HG03575 (cell line): ENCODE data around the gene KIF20A.
"Not testable (repeated sequence)": the region's sequence is repeated elsewhere in the genome, so short reads cannot be mapped to it uniquely, and the experiment has no call there.

Source experiments
- ATAC-seq: cut with Tn5 transposase; IDR thresholded peaks from one replicate; pipeline ENCODE4 v1.9.1; 2021; ENCODE audit not compliant: unreplicated experiment, insufficient number of reproducible peaks, low FRiP score; ENCODE audit errors: extremely low read depth

The KIF20A gene

GRCh38 chr5:138180183-138180782, 1.4 kb downstream of the KIF20A start:
- ATAC-seq, result no peak

GRCh38 chr5:138180841-138181240, 1.9 kb downstream of the KIF20A start:
- ATAC-seq, result no peak

- no peak for ATAC-seq
Observed at GRCh38 chr5:138182808-138183207, 3.9 kb downstream of the KIF20A start.

- ATAC-seq, result no peak
Observed at GRCh38 chr5:138186002-138186447, 7.1 kb downstream of the KIF20A start.

GRCh38 chr5:138188626-138189025, 9.7 kb downstream of the KIF20A start:
- no peak for ATAC-seq

GRCh38 chr5:138192826-138193225, 13.9 kb downstream of the KIF20A start:
- ATAC-seq, result no peak

- ATAC-seq, result not testable (repeated sequence)
Observed at GRCh38 chr5:138193859-138194258, 14.9 kb downstream of the KIF20A start.

- no peak for ATAC-seq
Observed at GRCh38 chr5:138210985-138211384, 32.1 kb downstream of the KIF20A start.

- peak; percentile 9 for ATAC-seq
Observed at GRCh38 chr5:138212828-138213160, 33.9 kb downstream of the KIF20A start.

GRCh38 chr5:138213161-138214029, 34.5 kb downstream of the KIF20A start, which contains the start of gene CDC23:
CDC23 (minus strand) TSS chr5:138213323; CDS start chr5:138213312, 11 bp downstream.
- peak; percentile 68 for ATAC-seq

- ATAC-seq, result no peak
Observed at GRCh38 chr5:138216799-138217198, 37.9 kb downstream of the KIF20A start.

GRCh38 chr5:138223532-138223931, 44.6 kb downstream of the KIF20A start:
- no peak for ATAC-seq

- no peak for ATAC-seq
Observed at GRCh38 chr5:138224712-138225111, 45.8 kb downstream of the KIF20A start.

- no peak for ATAC-seq
Observed at GRCh38 chr5:138226910-138227309, 48.0 kb downstream of the KIF20A start.

GRCh38 chr5:138229387-138229786, 50.5 kb downstream of the KIF20A start:
- no peak for ATAC-seq

- no peak for ATAC-seq
Observed at GRCh38 chr5:138230261-138230660, 51.3 kb downstream of the KIF20A start.

- no peak for ATAC-seq
Observed at GRCh38 chr5:138230981-138231589, 52.2 kb downstream of the KIF20A start.

GRCh38 chr5:138233280-138233679, 54.4 kb downstream of the KIF20A start:
- ATAC-seq, result no peak

- no peak for ATAC-seq
Observed at GRCh38 chr5:138234651-138235050, 55.7 kb downstream of the KIF20A start.
